Measurements from ENCODE around the gene MYLK.
"Not testable (repeated sequence)": the region's sequence is repeated elsewhere in the genome, so short reads cannot be mapped to it uniquely, and the experiment has no call there.

Gene MYLK

GRCh38 chr3:123740391-123740822 lies 143.7 kb downstream of the MYLK start:
- H3K9me3 ChIP-seq (ENCODE audit: severe bottlenecking): no peaks in the 10 kb centered on the region
- H3K27ac ChIP-seq (ENCODE audit: poor library complexity, severe bottlenecking): peak overlapping the region; percentile 69
- no peak for TF ChIP-seq CTCF (IDR thresholded peaks at IDR 0.05; ENCODE audit: poor library complexity, severe bottlenecking)
- ATAC-seq (ENCODE audit: low read depth) (peak; percentile 64), DNase-seq (ENCODE audit: low spot score) (no peak)
- H3K4me3 ChIP-seq (ENCODE audit: severe bottlenecking): no peak overlapping the region
- peaks cover 23% of the 10 kb centered on the region for H3K4me1 ChIP-seq (ENCODE audit: insufficient read depth, poor library complexity, severe bottlenecking)
- no peaks in the 10 kb centered on the region for H3K27me3 ChIP-seq (ENCODE audit: insufficient read depth, poor library complexity, severe bottlenecking)
- no peaks in the 10 kb centered on the region for H3K36me3 ChIP-seq (ENCODE audit: low read depth)

GRCh38 chr3:123739754-123740153 lies 144.4 kb downstream of the MYLK start:
- no peak overlapping the region for H3K4me3 ChIP-seq (ENCODE audit: severe bottlenecking)
- H3K36me3 ChIP-seq (ENCODE audit: low read depth): no peaks in the 10 kb centered on the region
- ATAC-seq (ENCODE audit: low read depth) (peak; percentile 80), DNase-seq (ENCODE audit: low spot score) (no peak)
- peaks cover 27% of the 10 kb centered on the region for H3K4me1 ChIP-seq (ENCODE audit: insufficient read depth, poor library complexity, severe bottlenecking)
- no peaks in the 10 kb centered on the region for H3K9me3 ChIP-seq (ENCODE audit: severe bottlenecking)
- H3K27ac ChIP-seq (ENCODE audit: poor library complexity, severe bottlenecking): peak overlapping the region; percentile 69
- H3K27me3 ChIP-seq (ENCODE audit: insufficient read depth, poor library complexity, severe bottlenecking): no peaks in the 10 kb centered on the region
- TF ChIP-seq CTCF (IDR thresholded peaks at IDR 0.05; ENCODE audit: poor library complexity, severe bottlenecking): no peak

- no peaks in the 10 kb centered on the region for H3K9me3 ChIP-seq (ENCODE audit: severe bottlenecking)
- peak overlapping the region; percentile 69 for H3K27ac ChIP-seq (ENCODE audit: poor library complexity, severe bottlenecking)
- no peak for DNase-seq (ENCODE audit: low spot score)
- H3K4me3 ChIP-seq (ENCODE audit: severe bottlenecking): no peak overlapping the region
- ATAC-seq (ENCODE audit: low read depth): no peak
- peaks cover 33% of the 10 kb centered on the region for H3K4me1 ChIP-seq (ENCODE audit: insufficient read depth, poor library complexity, severe bottlenecking)
- no peaks in the 10 kb centered on the region for H3K27me3 ChIP-seq (ENCODE audit: insufficient read depth, poor library complexity, severe bottlenecking)
- no peaks in the 10 kb centered on the region for H3K36me3 ChIP-seq (ENCODE audit: low read depth)
- TF ChIP-seq CTCF (IDR thresholded peaks at IDR 0.05; ENCODE audit: poor library complexity, severe bottlenecking): no peak
Observed at GRCh38 chr3:123739106-123739505, 145.0 kb downstream of the MYLK start.

GRCh38 chr3:123738522-123738921 lies 145.6 kb downstream of the MYLK start:
- Histone ChIP-seq H3K27ac (ENCODE audit: poor library complexity, severe bottlenecking) (peak overlapping the region; percentile 69), H3K4me1 (ENCODE audit: insufficient read depth, poor library complexity, severe bottlenecking) (peaks cover 39% of the 10 kb centered on the region)
- not testable (repeated sequence) for DNase-seq (ENCODE audit: low spot score); H3K36me3 ChIP-seq (ENCODE audit: low read depth); H3K4me3 ChIP-seq (ENCODE audit: severe bottlenecking); H3K27me3 ChIP-seq (ENCODE audit: insufficient read depth, poor library complexity, severe bottlenecking); H3K9me3 ChIP-seq (ENCODE audit: severe bottlenecking); ATAC-seq (ENCODE audit: low read depth)

GRCh38 chr3:123737168-123737567 lies 147.0 kb downstream of the MYLK start:
- no peaks in the 10 kb centered on the region for H3K36me3 ChIP-seq (ENCODE audit: low read depth)
- TF ChIP-seq CTCF (IDR thresholded peaks at IDR 0.05; ENCODE audit: poor library complexity, severe bottlenecking): no peak
- peaks cover 51% of the 10 kb centered on the region for H3K4me1 ChIP-seq (ENCODE audit: insufficient read depth, poor library complexity, severe bottlenecking)
- no peak overlapping the region for H3K27ac ChIP-seq (ENCODE audit: poor library complexity, severe bottlenecking)
- no peaks in the 10 kb centered on the region for H3K27me3 ChIP-seq (ENCODE audit: insufficient read depth, poor library complexity, severe bottlenecking)
- ATAC-seq (ENCODE audit: low read depth) (no peak), DNase-seq (ENCODE audit: low spot score) (no peak)
- H3K9me3 ChIP-seq (ENCODE audit: severe bottlenecking): no peaks in the 10 kb centered on the region
- no peak overlapping the region for H3K4me3 ChIP-seq (ENCODE audit: severe bottlenecking)

Measured in RWPE2 (cell line).